HFFc6 (cell line): Measurements from ENCODE around the gene CTAGE6. TPM values are rescaled to one million over a fixed set of nuclear protein-coding genes. Genes with fewer than 3 reads are reported as not detected.
"Not testable (repeated sequence)": the region's sequence is repeated elsewhere in the genome, so short reads cannot be mapped to it uniquely, and the experiment has no call there.

ENCODE experiments used
- DNase-seq: peaks from one replicate; pipeline ENCODE4 v3.0.0-alpha.2; 2018
- H3K27ac Mint-ChIP-seq: 2 replicates; pipeline ENCODE4 v1.8.0; 2020; ENCODE audit warnings: mild to moderate bottlenecking, mixed read lengths
- H3K27me3 Mint-ChIP-seq: 2 replicates; pipeline ENCODE4 v1.8.0; 2021; ENCODE audit warnings: mild to moderate bottlenecking, moderate library complexity, mixed read lengths; ENCODE audit not compliant: insufficient read depth
- H3K36me3 Mint-ChIP-seq: 2 replicates; pipeline ENCODE4 v1.8.0; 2021; ENCODE audit warnings: low read depth, mixed read lengths
- H3K4me1 Mint-ChIP-seq: 2 replicates; pipeline ENCODE4 v1.8.0; 2020; ENCODE audit warnings: low read depth, mixed read lengths
- H3K4me3 Mint-ChIP-seq: 2 replicates; pipeline ENCODE4 v1.8.0; 2020; ENCODE audit warnings: mild to moderate bottlenecking, moderate library complexity, mixed read lengths
- H3K9me3 Mint-ChIP-seq: 2 replicates; pipeline ENCODE4 v1.8.0; 2020; ENCODE audit warnings: mild to moderate bottlenecking, mixed read lengths
- CTCF ChIP-seq: fragments of 200-600 bp; sonication (generic); IDR thresholded peaks from 2 replicates; pipeline ENCODE4 v1.5.0; 2021; ENCODE audit warnings: antibody characterized with exemption, mild to moderate bottlenecking
- total RNA-seq, 6 experiments: library from RNA; stranded (reverse); fragmentation: NEBNext Ultra II Directional; extraction: Animal tissue kit (Norgen Biotek cat#: 25700); gene quantifications; 2 replicates in 1 of 6; 3 replicates in 5 of 6; pipeline ENCODE4 v1.2.3, GENCODE V29; 2021

The CTAGE6 gene
- total RNA-seq, 6 experiments from 2014 or later: 0.07 TPM; not detected in 5

- not testable (repeated sequence) for H3K9me3 Mint-ChIP-seq, H3K27me3 Mint-ChIP-seq, H3K4me3 Mint-ChIP-seq, DNase-seq, H3K36me3 Mint-ChIP-seq, H3K27ac Mint-ChIP-seq, H3K4me1 Mint-ChIP-seq
Observed at GRCh38 chr7:143745340-143745739, 12.2 kb downstream of the CTAGE6 start.

- H3K27ac Mint-ChIP-seq, H3K4me3 Mint-ChIP-seq, H3K36me3 Mint-ChIP-seq, H3K4me1 Mint-ChIP-seq, H3K9me3 Mint-ChIP-seq, H3K27me3 Mint-ChIP-seq: not testable (repeated sequence)
- TF ChIP-seq CTCF: peak; percentile 77
- peak; percentile 53 for DNase-seq
Observed at GRCh38 chr7:143737037-143737819, 20.3 kb downstream of the CTAGE6 start.

- no peaks in the 10 kb centered on the region for H3K9me3 Mint-ChIP-seq
- H3K27me3 Mint-ChIP-seq: peaks cover 14% of the 10 kb centered on the region
- no peak for DNase-seq
- no peak overlapping the region for H3K4me3 Mint-ChIP-seq
- H3K36me3 Mint-ChIP-seq: no peaks in the 10 kb centered on the region
- no peak overlapping the region for H3K27ac Mint-ChIP-seq
- TF ChIP-seq CTCF: no peak
- H3K4me1 Mint-ChIP-seq: peaks cover 6% of the 10 kb centered on the region
Observed at GRCh38 chr7:143735962-143736361, 21.5 kb downstream of the CTAGE6 start.

GRCh38 chr7:143733876-143734275 lies 23.6 kb downstream of the CTAGE6 start:
- H3K36me3 Mint-ChIP-seq: no peaks in the 10 kb centered on the region
- TF ChIP-seq CTCF: no peak
- no peaks in the 10 kb centered on the region for H3K9me3 Mint-ChIP-seq
- no peak overlapping the region for H3K4me3 Mint-ChIP-seq
- H3K27ac Mint-ChIP-seq: no peak overlapping the region
- H3K27me3 Mint-ChIP-seq: peaks cover 14% of the 10 kb centered on the region
- DNase-seq: no peak
- H3K4me1 Mint-ChIP-seq: peaks cover 6% of the 10 kb centered on the region

GRCh38 chr7:143728333-143728862 lies 29.1 kb downstream of the CTAGE6 start:
- no peak for TF ChIP-seq CTCF
- Mint-ChIP-seq H3K4me1 (no peaks in the 10 kb centered on the region), H3K4me3 (no peak overlapping the region), H3K9me3 (no peaks in the 10 kb centered on the region), H3K27me3 (peaks cover 7% of the 10 kb centered on the region), H3K36me3 (no peaks in the 10 kb centered on the region), H3K27ac (no peak overlapping the region)
- no peak for DNase-seq

GRCh38 chr7:143727561-143727960 lies 29.9 kb downstream of the CTAGE6 start:
- H3K4me1 Mint-ChIP-seq, H3K9me3 Mint-ChIP-seq, H3K36me3 Mint-ChIP-seq, DNase-seq, H3K4me3 Mint-ChIP-seq, H3K27ac Mint-ChIP-seq, H3K27me3 Mint-ChIP-seq: not testable (repeated sequence)

GRCh38 chr7:143726143-143726542 lies 31.4 kb downstream of the CTAGE6 start:
- not testable (repeated sequence) for H3K4me1 Mint-ChIP-seq, H3K27me3 Mint-ChIP-seq, H3K27ac Mint-ChIP-seq, H3K4me3 Mint-ChIP-seq, H3K9me3 Mint-ChIP-seq, DNase-seq, H3K36me3 Mint-ChIP-seq

GRCh38 chr7:143720335-143720734 lies 37.2 kb downstream of the CTAGE6 start:
- H3K27ac Mint-ChIP-seq, H3K9me3 Mint-ChIP-seq, DNase-seq, H3K4me1 Mint-ChIP-seq, H3K27me3 Mint-ChIP-seq, H3K36me3 Mint-ChIP-seq, H3K4me3 Mint-ChIP-seq: not testable (repeated sequence)

GRCh38 chr7:143715543-143716193 lies 41.8 kb downstream of the CTAGE6 start:
- DNase-seq, H3K4me1 Mint-ChIP-seq, H3K9me3 Mint-ChIP-seq, H3K36me3 Mint-ChIP-seq, H3K27me3 Mint-ChIP-seq, H3K27ac Mint-ChIP-seq, H3K4me3 Mint-ChIP-seq: not testable (repeated sequence)
